BLaER1 (cell line): ENCODE data around the gene ARL6IP5.
A peak's percentile ranks its signal among the peaks of the same experiment; 100 is the strongest.

ENCODE experiments used
- H3K27ac ChIP-seq: shearing (Covaris generic); formaldehyde crosslinking; 2 replicates; pipeline ENCODE4 v1.8.1; 2022
- H3K27me3 ChIP-seq: shearing (Covaris generic); formaldehyde crosslinking; 2 replicates; pipeline ENCODE4 v1.8.1; 2022
- H3K36me3 ChIP-seq: shearing (Covaris generic); formaldehyde crosslinking; 2 replicates; pipeline ENCODE4 v1.8.1; 2022
- H3K4me1 ChIP-seq: shearing (Covaris generic); formaldehyde crosslinking; 2 replicates; pipeline ENCODE4 v1.8.1; 2022
- H3K4me2 ChIP-seq: shearing (Covaris generic); formaldehyde crosslinking; 2 replicates; pipeline ENCODE4 v1.8.1; 2022
- H3K4me3 ChIP-seq: shearing (Covaris generic); formaldehyde crosslinking; 2 replicates; pipeline ENCODE4 v1.8.1; 2022
- H3K9ac ChIP-seq: shearing (Covaris generic); formaldehyde crosslinking; 2 replicates; pipeline ENCODE4 v1.8.1; 2022
- H3K9me3 ChIP-seq: shearing (Covaris generic); formaldehyde crosslinking; 2 replicates; pipeline ENCODE4 v1.8.1; 2022
- H4K20me1 ChIP-seq: shearing (Covaris generic); formaldehyde crosslinking; 2 replicates; pipeline ENCODE4 v1.8.1; 2022
- Cebpa-rat ChIP-seq: shearing (Covaris generic); IDR thresholded peaks from 2 replicates; pipeline ENCODE4 v1.8.1; 2022

The ARL6IP5 gene

GRCh38 chr3:69085833-69086722 is 1.3 kb downstream of the ARL6IP5 start:
- no peak for TF ChIP-seq Cebpa-rat
- Histone ChIP-seq H3K9ac (peak overlapping the region; percentile 85), H3K36me3 (peaks cover 13% of the 10 kb centered on the region; the same call in 1 of the 2 replicates), H4K20me1 (no peaks in the 10 kb centered on the region), H3K9me3 (no peaks in the 10 kb centered on the region), H3K27me3 (no peaks in the 10 kb centered on the region), H3K4me2 (peak overlapping the region; percentile 87), H3K4me1 (peaks cover 83% of the 10 kb centered on the region), H3K4me3 (peak overlapping the region; percentile 92), H3K27ac (peak overlapping the region; percentile 68)

DNA sequence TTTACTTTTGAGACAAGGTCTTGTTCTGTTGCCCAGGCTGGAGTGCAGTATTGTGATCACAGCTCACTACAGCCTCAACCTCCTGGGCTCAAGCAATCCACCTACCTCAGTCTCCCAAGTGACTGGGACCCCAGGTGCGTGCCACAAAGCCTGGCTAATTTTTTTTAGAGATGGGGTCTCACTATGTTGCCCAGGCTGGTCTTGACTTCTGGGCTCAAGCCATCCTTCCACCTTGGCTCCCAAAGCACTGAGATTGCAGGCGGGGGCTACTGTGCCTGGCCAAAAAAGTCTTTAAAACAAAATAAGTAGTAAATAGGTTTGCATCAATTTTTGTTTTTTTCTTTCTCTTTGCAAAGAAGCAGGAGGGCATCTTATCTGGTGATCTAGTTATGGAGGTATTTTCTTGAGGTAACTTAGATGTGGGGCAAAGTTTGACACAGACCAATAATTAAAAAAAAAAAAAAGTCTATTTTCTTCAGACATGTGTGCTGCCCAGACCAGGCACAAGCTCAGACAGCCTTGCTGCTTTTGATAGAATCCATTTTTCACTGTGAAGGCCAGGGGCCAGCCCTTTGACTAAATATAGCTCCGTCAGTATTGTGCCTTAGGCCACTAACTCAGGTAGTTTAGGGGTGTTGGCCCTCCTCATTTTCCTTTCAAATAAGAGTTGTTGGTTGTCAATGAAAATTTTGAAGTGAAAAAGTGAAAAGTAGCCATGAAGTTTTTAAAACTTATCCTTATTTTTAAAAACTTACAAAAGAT is 2.5 kb downstream of the ARL6IP5 start:
- no peak for TF ChIP-seq Cebpa-rat
- Histone ChIP-seq H3K27me3 (no peaks in the 10 kb centered on the region), H3K9ac (peak overlapping the region; percentile 85), H3K9me3 (no peaks in the 10 kb centered on the region), H3K4me3 (peak overlapping the region; percentile 92; the same call in 1 of the 2 replicates), H3K36me3 (peaks cover 13% of the 10 kb centered on the region; the same call in 1 of the 2 replicates), H3K4me2 (peak overlapping the region; percentile 87), H3K27ac (no peak overlapping the region), H4K20me1 (no peaks in the 10 kb centered on the region), H3K4me1 (peaks cover 81% of the 10 kb centered on the region)

- Histone ChIP-seq H3K4me3 (no peak overlapping the region), H3K4me2 (peak overlapping the region; percentile 87; the same call in 1 of the 2 replicates), H3K36me3 (peaks cover 13% of the 10 kb centered on the region; the same call in 1 of the 2 replicates), H3K9ac (no peak overlapping the region; the same call in 1 of the 2 replicates), H3K9me3 (no peaks in the 10 kb centered on the region), H4K20me1 (no peaks in the 10 kb centered on the region), H3K27ac (no peak overlapping the region), H3K27me3 (no peaks in the 10 kb centered on the region), H3K4me1 (peaks cover 81% of the 10 kb centered on the region)
- TF ChIP-seq Cebpa-rat, result no peak
Observed at GRCh38 chr3:69088063-69088462, 3.3 kb downstream of the ARL6IP5 start.

DNA sequence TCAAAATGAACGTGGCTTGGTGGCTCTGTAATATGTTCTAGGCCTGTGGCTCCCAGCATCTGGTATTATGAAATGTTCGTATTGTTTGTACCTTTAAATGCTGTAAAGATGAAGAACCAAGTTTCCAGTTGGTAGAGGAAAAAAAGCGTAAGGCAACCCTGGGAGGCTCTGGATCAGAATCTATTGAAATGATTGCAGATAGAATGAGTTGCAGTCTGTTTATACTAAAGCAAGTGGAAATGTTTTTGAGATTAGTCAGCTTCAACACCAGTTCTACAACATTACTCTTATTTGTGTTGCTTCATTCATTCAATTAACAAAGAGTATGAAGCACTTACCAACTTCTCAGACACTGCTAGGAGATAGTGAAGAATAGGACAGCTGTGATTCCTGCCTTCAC is 5.3 kb downstream of the ARL6IP5 start:
- no peak for TF ChIP-seq Cebpa-rat
- H3K9me3 ChIP-seq, result no peaks in the 10 kb centered on the region
- H3K4me2 ChIP-seq, result no peak overlapping the region
- H3K9ac ChIP-seq, result no peak overlapping the region
- H3K36me3 ChIP-seq, result peaks cover 13% of the 10 kb centered on the region; the same call in 1 of the 2 replicates
- H3K4me1 ChIP-seq, result peaks cover 85% of the 10 kb centered on the region
- no peaks in the 10 kb centered on the region for H4K20me1 ChIP-seq
- H3K27me3 ChIP-seq, result no peaks in the 10 kb centered on the region
- H3K27ac ChIP-seq, result no peak overlapping the region
- H3K4me3 ChIP-seq, result no peak overlapping the region

- no peaks in the 10 kb centered on the region for H4K20me1 ChIP-seq
Observed at GRCh38 chr3:69091389-69092029, 6.8 kb downstream of the ARL6IP5 start.

GRCh38 chr3:69092030-69092516 is 7.3 kb downstream of the ARL6IP5 start:
- peak overlapping the region; percentile 74 for H3K4me2 ChIP-seq
- H3K4me3 ChIP-seq, result peak overlapping the region; percentile 48
- H3K36me3 ChIP-seq, result peaks cover 15% of the 10 kb centered on the region; the same call in 1 of the 2 replicates
- no peaks in the 10 kb centered on the region for H3K9me3 ChIP-seq
- H3K27ac ChIP-seq, result peak overlapping the region; percentile 74
- TF ChIP-seq Cebpa-rat, result no peak
- peaks cover 87% of the 10 kb centered on the region for H3K4me1 ChIP-seq
- H3K9ac ChIP-seq, result peak overlapping the region; percentile 43
- H4K20me1 ChIP-seq, result no peaks in the 10 kb centered on the region
- H3K27me3 ChIP-seq, result no peaks in the 10 kb centered on the region

More at GRCh38 chr3:69091389-69092029, 6.8 kb downstream of the ARL6IP5 start:
- H3K9me3 ChIP-seq, result no peaks in the 10 kb centered on the region
- peak overlapping the region; percentile 74 for H3K27ac ChIP-seq
- H3K4me1 ChIP-seq, result peaks cover 93% of the 10 kb centered on the region
- peak overlapping the region; percentile 48; the same call in 1 of the 2 replicates for H3K4me3 ChIP-seq
- no peaks in the 10 kb centered on the region for H3K27me3 ChIP-seq
- TF ChIP-seq Cebpa-rat, result no peak
- peaks cover 13% of the 10 kb centered on the region; the same call in 1 of the 2 replicates for H3K36me3 ChIP-seq
- H3K9ac ChIP-seq, result peak overlapping the region; percentile 43
- H3K4me2 ChIP-seq, result peak overlapping the region; percentile 74

DNA sequence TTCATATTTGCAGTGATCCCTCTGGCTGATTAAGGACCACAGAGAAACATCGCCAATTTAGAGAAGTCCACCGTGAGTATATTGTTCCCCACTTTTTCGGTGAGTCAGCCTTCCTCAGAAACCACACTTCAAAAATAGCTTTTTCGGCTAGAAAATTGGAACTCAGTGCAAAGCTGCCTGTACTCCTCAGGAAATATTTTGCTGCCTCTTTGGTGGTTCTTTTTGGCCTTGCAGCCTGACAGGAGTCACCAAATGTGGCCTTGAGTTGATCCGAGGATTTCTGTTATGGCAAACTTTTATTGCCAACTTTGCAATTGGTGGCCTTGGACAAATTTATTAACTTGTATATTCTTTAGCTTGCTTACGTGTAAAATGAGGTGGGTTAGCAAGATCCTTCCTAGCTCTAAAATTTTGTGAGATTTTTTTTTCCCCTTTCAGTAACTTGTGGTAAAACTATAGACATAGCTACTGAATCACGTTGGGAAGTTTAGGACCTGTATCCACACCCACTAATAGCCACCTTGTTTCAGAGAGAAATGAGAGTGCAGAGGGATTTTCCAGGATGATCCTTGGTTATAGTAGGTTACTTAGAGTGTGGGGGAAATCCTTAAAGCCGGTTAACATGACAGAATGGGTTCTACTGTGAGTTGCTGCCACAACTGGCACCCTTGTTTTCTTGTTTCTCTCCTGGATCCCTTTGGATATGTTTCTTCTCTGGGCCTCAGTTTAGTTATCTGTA is 9.9 kb downstream of the ARL6IP5 start:
- Histone ChIP-seq H4K20me1 (no peaks in the 10 kb centered on the region), H3K4me1 (peaks cover 63% of the 10 kb centered on the region), H3K36me3 (peaks cover 22% of the 10 kb centered on the region), H3K9ac (peak overlapping the region; percentile 39), H3K27ac (peak overlapping the region; percentile 74), H3K9me3 (no peaks in the 10 kb centered on the region), H3K4me2 (peak overlapping the region; percentile 74), H3K27me3 (no peaks in the 10 kb centered on the region), H3K4me3 (no peak overlapping the region)
- TF ChIP-seq Cebpa-rat, result no peak

DNA sequence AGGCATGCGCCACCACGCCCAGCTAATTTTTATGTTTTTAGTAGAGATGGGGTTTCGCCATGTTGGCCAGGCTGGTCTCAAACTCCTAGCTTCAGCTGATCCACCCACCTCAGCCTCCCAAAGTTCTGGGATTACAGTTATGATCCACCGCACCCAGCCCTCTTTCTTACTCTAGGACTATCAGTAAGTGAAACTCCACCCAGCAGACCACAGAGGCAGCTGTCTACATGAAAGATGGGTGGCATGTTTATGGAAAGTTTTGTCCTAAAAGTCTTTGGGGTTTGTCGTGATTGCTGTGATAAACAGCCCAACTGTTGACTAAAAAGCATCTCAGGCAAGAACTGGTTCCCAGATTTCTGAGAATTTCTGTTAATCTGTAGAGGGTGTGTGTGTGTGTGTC is 10.9 kb downstream of the ARL6IP5 start:
- H3K4me1 ChIP-seq, result peaks cover 56% of the 10 kb centered on the region
- no peak overlapping the region for H3K4me3 ChIP-seq
- H3K27ac ChIP-seq, result no peak overlapping the region
- no peaks in the 10 kb centered on the region for H4K20me1 ChIP-seq
- peak overlapping the region; percentile 74 for H3K4me2 ChIP-seq
- H3K27me3 ChIP-seq, result no peaks in the 10 kb centered on the region
- TF ChIP-seq Cebpa-rat, result no peak
- no peaks in the 10 kb centered on the region for H3K9me3 ChIP-seq
- peaks cover 23% of the 10 kb centered on the region for H3K36me3 ChIP-seq
- no peak overlapping the region for H3K9ac ChIP-seq

DNA sequence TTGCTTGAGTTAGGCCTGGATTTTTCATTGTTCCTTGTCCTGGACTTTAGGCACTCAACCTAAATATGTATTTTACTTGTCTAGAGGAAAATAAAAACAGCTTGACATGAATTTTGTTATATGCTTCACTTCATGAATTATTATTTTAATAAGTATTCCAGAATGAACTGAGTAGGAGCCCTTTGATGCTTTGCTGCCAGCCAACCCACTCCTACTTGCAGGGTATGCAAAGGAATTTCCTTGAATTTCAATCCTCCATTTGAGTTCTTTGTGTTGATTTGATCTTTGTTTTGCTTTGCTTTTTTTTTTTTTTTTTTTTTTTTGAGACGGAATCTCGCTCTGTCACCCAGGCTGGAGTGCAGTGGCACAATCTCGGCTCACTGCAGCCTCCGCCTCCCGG is 11.6 kb downstream of the ARL6IP5 start:
- H3K4me3 ChIP-seq, result no peak overlapping the region
- peaks cover 26% of the 10 kb centered on the region for H3K36me3 ChIP-seq
- no peaks in the 10 kb centered on the region for H4K20me1 ChIP-seq
- H3K9ac ChIP-seq, result no peak overlapping the region
- no peaks in the 10 kb centered on the region for H3K9me3 ChIP-seq
- H3K27ac ChIP-seq, result no peak overlapping the region
- no peaks in the 10 kb centered on the region for H3K27me3 ChIP-seq
- H3K4me1 ChIP-seq, result peaks cover 49% of the 10 kb centered on the region
- peak overlapping the region; percentile 74 for H3K4me2 ChIP-seq
- TF ChIP-seq Cebpa-rat, result no peak
